Stimulated activated CD8-positive, alpha-beta memory T cell treated with anti-CD3 and anti-CD28 coated beads, Interleukin-7, amount 100 ng/mL, for 1 hour (primary cell): ENCODE data around the gene HIRIP3.

Experiments used
- DNase-seq, 2 donors: peaks; one replicate each; pipeline ENCODE4 v3.0.0-alpha.2; 2020; ENCODE audit warnings: low read depth in 2 of 2

The HIRIP3 gene

DNA sequence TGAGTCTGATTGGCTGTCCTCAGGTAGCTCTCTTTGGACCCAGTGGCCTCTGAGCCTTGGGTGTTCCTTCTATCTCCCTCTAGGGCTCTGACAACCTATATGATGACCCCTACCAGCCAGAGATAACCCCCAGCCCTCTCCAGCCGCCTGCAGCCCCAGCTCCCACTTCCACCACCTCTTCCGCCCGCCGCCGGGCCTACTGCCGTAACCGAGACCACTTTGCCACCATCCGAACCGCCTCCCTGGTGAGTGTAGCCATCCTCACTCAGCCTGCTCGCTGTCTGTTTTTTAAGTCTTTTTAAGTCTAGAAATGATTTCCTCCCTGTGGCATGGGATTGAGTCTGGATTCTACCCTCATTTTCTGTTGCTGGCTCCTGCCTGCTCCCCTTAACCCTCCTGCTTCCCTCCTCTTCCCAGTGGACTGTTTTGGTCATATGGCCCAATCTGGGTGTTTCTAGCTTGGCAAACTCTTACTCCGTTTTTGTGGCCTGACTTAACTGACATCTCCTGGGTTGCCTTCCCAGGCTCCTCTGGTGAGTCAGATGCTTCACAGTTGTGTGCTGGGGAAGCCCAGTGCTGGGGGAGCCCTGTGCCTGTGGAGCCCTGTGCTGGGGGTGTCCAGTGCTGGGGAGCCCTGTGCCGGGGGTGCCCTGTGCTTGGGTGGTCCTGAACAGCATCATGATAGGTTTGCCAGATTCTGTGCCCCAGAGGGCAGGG lies 11.8 kb downstream of the HIRIP3 start:
- no peak for DNase-seq

- DNase-seq: no peak
Observed at GRCh38 chr16:29982560-29983419, 12.6 kb downstream of the HIRIP3 start.

DNA sequence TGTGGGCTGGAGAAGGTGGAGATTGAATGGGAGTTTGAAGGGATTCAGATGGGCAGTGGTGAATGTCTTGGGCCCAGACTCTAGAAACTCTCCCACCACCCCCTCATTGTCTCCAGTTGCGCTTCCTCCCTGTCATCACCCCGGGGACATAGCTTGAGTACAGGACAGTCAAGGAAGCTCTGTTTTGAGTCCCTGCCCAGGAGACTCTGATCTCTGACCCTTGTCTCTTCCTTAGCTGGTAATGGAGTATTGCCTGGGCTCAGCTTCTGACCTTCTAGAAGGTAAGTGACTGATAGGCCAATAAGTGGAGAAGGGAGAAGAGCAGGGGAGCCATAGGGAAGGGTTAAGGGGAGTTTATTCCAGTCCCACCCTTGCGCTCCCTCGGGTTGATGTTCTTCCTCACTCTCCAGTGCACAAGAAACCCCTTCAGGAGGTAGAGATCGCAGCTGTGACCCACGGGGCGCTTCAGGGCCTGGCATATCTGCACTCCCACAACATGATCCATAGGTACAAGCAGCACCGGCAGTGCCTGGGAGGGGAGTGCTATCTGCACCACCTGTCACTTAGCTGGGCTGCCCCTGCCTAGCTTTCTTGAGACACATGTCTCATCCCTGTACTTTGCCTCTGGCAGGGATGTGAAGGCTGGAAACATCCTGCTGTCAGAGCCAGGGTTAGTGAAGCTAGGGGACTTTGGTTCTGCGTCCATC lies 16.7 kb downstream of the HIRIP3 start:
- DNase-seq: no peak

- DNase-seq: no peak
Observed at GRCh38 chr16:29978081-29978480, 17.3 kb downstream of the HIRIP3 start.

DNA sequence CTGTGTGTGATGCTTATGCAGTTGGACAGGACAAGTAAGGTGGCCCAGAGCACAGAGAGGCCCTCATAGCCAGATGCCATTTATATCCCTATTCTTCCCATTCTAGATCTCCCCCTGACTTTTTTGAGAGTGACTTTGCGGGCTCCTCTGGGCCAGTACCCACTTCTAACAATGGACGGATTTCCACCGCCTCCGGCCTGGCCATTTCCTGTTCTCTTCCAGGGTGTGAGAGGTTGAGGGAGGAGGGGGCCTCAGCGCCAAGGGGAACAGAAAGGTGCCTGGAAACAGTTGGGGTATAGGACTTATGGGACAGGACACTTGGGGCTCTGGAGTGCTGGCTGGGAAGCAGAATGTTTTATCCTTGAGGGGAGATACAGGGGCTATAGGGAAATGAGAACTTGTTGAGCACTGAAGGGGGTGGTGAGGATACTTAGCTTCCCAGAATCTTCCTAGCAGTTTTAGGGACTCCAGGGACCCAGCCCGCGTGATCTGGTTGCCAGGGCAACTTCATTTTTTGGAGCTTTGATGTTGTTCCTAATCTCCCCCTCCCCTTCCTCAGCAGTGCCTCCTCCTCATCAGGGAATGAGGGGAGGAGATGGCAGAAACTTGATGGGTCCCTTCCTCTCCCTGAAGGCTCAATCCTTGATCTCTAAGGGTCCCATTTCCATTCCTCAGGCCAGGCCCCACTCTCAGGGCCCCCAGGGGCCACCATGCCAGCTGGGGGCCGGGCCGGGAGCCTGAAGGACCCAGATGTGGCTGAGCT lies 18.2 kb downstream of the HIRIP3 start:
- DNase-seq: no peak

DNA sequence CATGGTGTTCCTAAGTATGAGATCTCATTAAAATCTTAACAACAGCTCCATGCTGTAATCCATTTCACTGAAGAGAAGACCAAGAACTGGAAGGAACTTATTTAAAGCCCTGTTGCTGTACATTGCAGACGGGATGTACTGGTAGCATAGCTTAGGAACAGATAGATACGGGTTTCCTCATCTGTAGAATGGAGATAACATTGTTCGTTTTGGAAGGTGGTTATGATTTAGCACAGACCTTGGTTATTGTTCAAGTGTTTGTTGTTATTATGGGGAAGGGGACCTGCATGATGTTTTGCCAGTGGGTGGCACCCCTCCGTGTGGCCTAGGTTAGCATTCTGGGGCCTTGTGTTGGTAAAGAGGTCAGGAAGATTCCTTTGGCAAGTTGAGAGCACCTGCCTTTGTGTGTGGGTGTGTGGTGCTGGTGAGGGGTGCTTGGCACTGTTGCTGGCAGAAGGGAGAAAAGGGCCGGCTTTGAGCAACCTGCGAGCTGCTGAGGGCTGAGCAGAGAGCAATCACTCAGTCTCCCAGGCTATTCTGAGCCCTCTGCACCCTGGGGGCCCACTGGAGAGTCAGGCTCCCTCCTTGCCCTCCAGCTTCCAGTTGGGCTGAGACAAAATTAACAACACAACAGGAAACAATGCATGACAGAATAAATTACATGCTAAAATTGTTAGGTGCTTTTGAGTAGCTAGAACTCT lies 19.5 kb downstream of the HIRIP3 start:
- no peak for DNase-seq

- DNase-seq: no peak
Observed at GRCh38 chr16:29975134-29975538, 20.3 kb downstream of the HIRIP3 start.

- no peak for DNase-seq
Observed at GRCh38 chr16:29974291-29975133, 20.9 kb downstream of the HIRIP3 start.

DNA sequence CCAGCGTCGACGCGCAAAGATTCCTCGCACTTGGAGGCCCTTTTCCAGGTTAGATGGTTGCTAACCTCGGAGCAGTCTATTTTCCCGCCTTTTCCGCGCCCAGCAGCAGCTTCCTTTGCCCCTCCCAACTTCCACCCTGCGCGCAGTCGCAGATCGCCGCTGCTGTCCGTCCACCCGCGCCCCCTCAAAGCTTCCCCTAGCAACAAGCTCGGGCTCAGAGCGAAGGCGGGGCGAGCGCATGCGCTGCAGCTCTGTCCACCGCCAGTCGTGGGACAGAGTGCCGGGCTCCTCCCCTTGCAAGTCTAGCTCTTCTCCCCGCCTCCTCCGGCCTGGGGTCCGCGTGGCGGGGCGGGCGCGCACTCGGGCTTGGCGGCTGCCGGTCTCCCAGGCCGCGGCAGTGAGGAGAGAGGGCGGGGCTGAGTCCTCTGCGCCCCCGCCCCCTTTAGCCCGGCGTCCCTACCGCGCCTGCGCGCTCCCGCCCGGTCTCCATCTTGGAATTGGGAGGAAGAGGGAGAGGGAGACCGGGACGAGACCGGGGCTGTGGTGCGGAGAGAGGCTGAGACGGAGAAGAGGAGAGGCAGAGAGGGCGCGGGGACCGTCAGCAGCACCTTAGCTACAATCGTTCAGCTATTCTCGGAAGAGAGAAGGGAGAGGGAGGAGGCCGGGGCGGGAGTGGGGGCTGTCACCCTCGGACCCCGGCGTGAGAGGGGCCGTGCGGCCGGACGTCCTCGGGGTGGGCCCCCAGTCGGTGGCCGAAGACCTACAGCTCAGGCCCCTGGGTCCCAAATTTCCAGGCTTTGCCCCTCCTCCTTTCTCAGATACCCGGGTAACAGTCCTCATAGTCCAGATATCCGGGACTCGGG lies 21.8 kb downstream of the HIRIP3 start, which contains the start of gene TAOK2:
TSS of gene TAOK2 (plus strand) at position 485 of the 863 bp plus-strand sequence. CDS start 3,905 bp downstream, outside the sequence.
- DNase-seq: peak; percentile 81 to 87

DNA sequence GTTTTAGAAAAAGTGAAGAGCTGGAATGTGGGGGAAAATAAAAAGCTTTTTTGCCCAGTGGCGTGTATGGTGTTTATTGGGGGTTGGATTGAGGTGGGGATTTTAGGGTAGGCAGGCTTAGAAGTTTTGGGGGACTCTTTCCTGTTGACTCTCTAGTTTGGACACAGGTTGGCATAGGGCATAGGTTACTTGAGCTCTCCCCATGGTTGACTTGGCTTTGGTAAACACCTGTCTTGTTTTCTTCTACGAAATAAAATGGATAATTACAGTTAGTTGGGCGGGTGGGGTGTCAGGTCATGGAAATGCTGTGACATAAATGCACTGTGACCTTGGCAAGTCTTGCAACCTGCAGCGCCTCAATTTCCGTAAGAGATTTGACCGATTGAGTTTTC lies 22.4 kb downstream of the HIRIP3 start:
- DNase-seq: no peak

GRCh38 chr16:29972500-29972899 lies 22.9 kb downstream of the HIRIP3 start:
- DNase-seq: no peak

GRCh38 chr16:29971304-29971703 lies 24.1 kb downstream of the HIRIP3 start:
- no peak for DNase-seq

DNA sequence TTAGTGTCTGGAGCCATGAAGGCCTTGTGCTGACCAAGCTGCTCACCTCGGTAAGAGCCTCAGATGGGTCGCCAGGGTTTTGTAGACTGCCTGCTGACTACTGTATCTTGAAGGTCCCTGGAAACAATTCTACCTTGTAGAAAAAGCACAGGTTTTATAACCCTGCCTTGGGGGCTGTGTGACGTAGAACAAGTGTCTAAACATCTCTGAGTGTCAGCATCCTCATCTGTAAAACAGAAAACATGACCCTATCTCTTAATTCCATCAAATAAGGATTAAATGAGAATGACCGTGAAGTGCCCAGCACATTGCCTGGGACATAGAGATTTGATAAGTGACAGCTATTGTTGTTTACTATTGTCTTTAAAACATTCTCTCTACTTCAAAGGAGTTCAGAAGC lies 27.2 kb downstream of the HIRIP3 start:
- DNase-seq: no peak

DNA sequence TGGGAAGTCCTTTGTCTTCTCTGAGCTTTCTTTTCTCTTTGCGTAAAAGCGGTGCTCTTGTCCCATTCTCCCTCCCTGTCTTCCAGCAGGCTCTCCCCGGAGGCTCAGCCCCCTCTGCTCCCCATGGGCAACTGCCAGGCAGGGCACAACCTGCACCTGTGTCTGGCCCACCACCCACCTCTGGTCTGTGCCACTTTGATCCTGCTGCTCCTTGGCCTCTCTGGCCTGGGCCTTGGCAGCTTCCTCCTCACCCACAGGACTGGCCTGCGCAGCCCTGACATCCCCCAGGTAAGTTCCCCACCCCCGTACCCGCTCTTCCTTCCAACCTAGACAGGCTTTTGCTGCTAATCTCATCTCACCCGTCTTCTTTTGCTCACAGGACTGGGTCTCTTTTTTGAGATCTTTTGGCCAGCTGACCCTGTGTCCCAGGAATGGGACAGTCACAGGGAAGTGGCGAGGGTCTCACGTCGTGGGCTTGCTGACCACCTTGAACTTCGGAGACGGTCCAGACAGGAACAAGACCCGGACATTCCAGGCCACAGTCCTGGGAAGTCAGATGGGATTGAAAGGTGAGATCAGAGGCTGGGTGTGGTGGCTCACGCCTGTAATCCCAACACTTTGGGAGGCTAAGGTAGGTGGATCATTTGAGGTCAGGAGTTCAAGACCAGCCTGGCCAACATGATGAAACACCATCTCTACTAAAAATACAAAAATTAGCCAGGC lies 32.2 kb downstream of the HIRIP3 start:
- no peak for DNase-seq

- DNase-seq: no peak
Observed at GRCh38 chr16:29962344-29962994, 32.9 kb downstream of the HIRIP3 start.

GRCh38 chr16:29961479-29962343 lies 33.7 kb downstream of the HIRIP3 start, which contains the start of gene TMEM219:
Gene TMEM219 (plus strand): TSS chr16:29962079. CDS start chr16:29963144, 1,065 bp downstream.
- peak; percentile 85 to 89 for DNase-seq

DNA sequence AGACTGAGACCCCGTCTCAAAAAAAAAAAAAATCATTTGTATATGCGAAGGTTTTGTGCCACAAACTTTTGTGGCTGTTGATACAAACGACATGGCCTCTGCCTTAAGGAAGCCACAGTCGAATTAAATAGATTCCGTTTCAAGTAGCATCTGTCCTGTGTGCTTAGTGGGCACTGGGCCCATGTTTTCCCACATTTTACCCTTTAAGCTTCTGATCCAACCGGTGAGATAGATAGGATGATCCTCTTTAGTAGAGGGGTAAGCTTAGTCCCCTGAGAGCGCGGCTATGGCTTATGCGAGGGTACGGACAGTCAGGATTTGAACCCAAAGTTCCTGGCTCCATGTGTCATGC lies 34.3 kb downstream of the HIRIP3 start:
- DNase-seq: no peak
